Vagina (tissue), 2 donors: ENCODE measurements around the gene SERTAD2.

Experiments
- CTCF ChIP-seq, 3 experiments: fragments of 450-650 bp in 2 of 3; fragments of 200-600 bp in 1 of 3; sonication (generic) in 1 of 3; IDR thresholded peaks; one replicate each; pipeline ENCODE4 v1.5.1; 2017 to 2019; ENCODE audit warnings: antibody characterized with exemption in 3 of 3, mild to moderate bottlenecking in 2 of 3, moderate library complexity in 2 of 3
- POLR2A ChIP-seq, 2 donors: fragments of 450-650 bp; IDR thresholded peaks; one replicate each; pipeline ENCODE4 v1.6.1; 2017; ENCODE audit warnings: antibody characterized with exemption in 2 of 2, mild to moderate bottlenecking in 2 of 2, moderate library complexity in 2 of 2
- POLR2AphosphoS5 ChIP-seq, 2 donors: sonication (generic); formaldehyde crosslinking; IDR thresholded peaks; one replicate each; pipeline ENCODE4 v1.9.0; 2017; ENCODE audit warnings: antibody characterized with exemption in 2 of 2, mild to moderate bottlenecking in 2 of 2, low read depth in 1 of 2; ENCODE audit not compliant: insufficient read depth in 1 of 2

- TF ChIP-seq CTCF (IDR thresholded peaks at IDR 0.05) (no peak), POLR2AphosphoS5 (IDR thresholded peaks at IDR 0.05; ENCODE audit: insufficient read depth in 1 of 2, low read depth in 1 of 2) (no peak), POLR2A (IDR thresholded peaks at IDR 0.05) (no peak)
Measured at GRCh38 chr2:64685430-64685829, 31.7 kb upstream of the SERTAD2 start.
